RWPE2 (cell line): Measurements from ENCODE around the gene CD40.

Experiments
- ATAC-seq: fragments of 200-7000 bp; cut with Tn5 transposase; 3 replicates; pipeline ENCODE4 v1.9.1; 2021; ENCODE audit warnings: low read depth
- DNase-seq: peaks from one replicate; pipeline ENCODE4 v3.0.0-alpha.2; 2020; ENCODE audit warnings: low spot score
- H3K27ac ChIP-seq: fragments of 450-650 bp; 2 replicates; pipeline ENCODE4 v1.5.1; 2017; ENCODE audit warnings: mild to moderate bottlenecking; ENCODE audit not compliant: poor library complexity, severe bottlenecking
- H3K27me3 ChIP-seq: fragments of 250-450 bp; sonication (Bioruptor Pico); 2 replicates; pipeline ENCODE4 v1.5.1; 2021; ENCODE audit warnings: mild to moderate bottlenecking, moderate library complexity; ENCODE audit not compliant: insufficient read depth, poor library complexity, severe bottlenecking
- H3K36me3 ChIP-seq: fragments of 250-450 bp; sonication (Bioruptor Pico); 2 replicates; pipeline ENCODE4 v1.5.1; 2020; ENCODE audit warnings: low read depth, mild to moderate bottlenecking, moderate library complexity
- H3K4me1 ChIP-seq: fragments of 250-450 bp; sonication (Bioruptor Pico); 2 replicates; pipeline ENCODE4 v1.5.1; 2021; ENCODE audit warnings: mild to moderate bottlenecking, moderate library complexity; ENCODE audit not compliant: insufficient read depth, poor library complexity, severe bottlenecking
- H3K4me3 ChIP-seq: fragments of 250-450 bp; sonication (Bioruptor Pico); 2 replicates; pipeline ENCODE4 v1.5.1; 2021; ENCODE audit warnings: mild to moderate bottlenecking, moderate library complexity; ENCODE audit not compliant: severe bottlenecking
- H3K9me3 ChIP-seq: fragments of 250-450 bp; sonication (Bioruptor Pico); 2 replicates; pipeline ENCODE4 v1.5.1; 2021; ENCODE audit warnings: mild to moderate bottlenecking, moderate library complexity; ENCODE audit not compliant: severe bottlenecking
- CTCF ChIP-seq: fragments of 450-650 bp; IDR thresholded peaks from one replicate; pipeline ENCODE4 v1.5.1; 2017; ENCODE audit warnings: mild to moderate bottlenecking, moderate library complexity; ENCODE audit not compliant: poor library complexity, severe bottlenecking

CD40 gene

DNA sequence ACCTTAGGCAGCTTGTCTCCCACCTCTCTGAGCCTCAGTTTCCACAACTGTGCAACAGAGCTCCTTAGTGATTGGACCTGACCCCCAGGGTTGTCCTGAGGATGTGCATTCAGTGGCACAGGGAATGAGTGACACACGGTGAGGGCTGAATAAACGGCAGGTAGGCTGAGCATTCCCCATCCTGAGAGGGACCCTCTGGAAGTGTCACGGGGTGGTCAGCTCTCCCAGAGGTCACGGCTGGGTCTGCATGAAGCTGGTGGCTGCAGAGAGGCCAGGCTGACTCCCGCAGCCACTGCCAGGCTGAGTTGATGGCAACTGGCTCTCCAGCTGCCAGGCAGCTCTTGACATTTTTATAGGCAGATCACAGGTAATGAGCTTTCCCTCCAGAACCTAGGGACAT lies 42.5 kb downstream of the CD40 start:
- Histone ChIP-seq H3K27ac (no peak overlapping the region), H3K36me3 (no peaks in the 10 kb centered on the region), H3K9me3 (no peaks in the 10 kb centered on the region), H3K4me3 (no peak overlapping the region), H3K4me1 (no peaks in the 10 kb centered on the region), H3K27me3 (peaks cover 15% of the 10 kb centered on the region)
- DNase-seq (no peak), ATAC-seq (no peak)
- no peak for TF ChIP-seq CTCF

DNA sequence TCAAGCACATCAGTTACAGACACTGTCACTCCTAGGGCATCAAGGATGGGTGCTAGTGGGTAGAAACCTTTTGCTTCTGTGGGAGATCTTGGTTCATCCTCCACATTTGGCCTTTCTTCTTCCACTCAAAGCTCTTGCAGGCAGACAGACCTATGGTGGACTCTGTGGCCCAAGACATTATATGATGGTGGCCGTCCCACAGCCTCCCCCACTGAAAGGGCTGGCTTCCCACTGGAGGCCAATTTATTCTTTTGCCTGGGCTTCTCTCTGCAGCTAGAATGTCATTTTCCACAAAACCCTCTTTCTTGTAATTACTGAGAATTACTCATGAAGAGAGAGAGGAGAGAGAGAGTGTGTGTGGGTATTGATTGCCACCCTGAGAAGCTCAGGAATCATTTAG lies 43.8 kb downstream of the CD40 start:
- H3K27ac ChIP-seq: no peak overlapping the region
- no peaks in the 10 kb centered on the region for H3K36me3 ChIP-seq
- no peak overlapping the region for H3K4me3 ChIP-seq
- H3K27me3 ChIP-seq: peaks cover 15% of the 10 kb centered on the region
- H3K9me3 ChIP-seq: no peaks in the 10 kb centered on the region
- DNase-seq (no peak), ATAC-seq (no peak)
- no peak for TF ChIP-seq CTCF
- H3K4me1 ChIP-seq: no peaks in the 10 kb centered on the region

DNA sequence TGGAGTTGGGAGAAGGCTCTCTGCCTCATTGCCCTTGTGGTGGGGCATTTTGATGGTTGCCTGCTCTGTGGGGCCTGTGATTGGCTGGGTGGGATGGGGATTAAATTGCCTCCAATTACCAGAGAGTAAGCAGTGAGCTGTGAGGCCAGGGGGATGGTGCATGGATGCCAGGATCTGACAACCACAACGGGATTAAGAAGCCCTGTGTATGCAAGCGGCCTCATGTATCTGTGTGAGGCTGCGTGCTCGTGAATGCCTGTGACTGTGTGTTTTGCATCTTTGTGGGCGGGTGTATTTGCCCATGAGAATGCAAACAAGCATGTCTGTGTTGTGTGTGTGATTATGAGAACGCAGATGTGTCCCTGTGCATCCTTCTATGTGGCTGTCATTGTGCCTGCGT lies 46.1 kb downstream of the CD40 start:
- Histone ChIP-seq H3K27me3 (peaks cover 10% of the 10 kb centered on the region), H3K27ac (no peak overlapping the region), H3K4me3 (no peak overlapping the region), H3K36me3 (no peaks in the 10 kb centered on the region), H3K4me1 (no peaks in the 10 kb centered on the region), H3K9me3 (no peaks in the 10 kb centered on the region)
- no peak for DNase-seq
- ATAC-seq: no peak
- no peak for TF ChIP-seq CTCF

DNA sequence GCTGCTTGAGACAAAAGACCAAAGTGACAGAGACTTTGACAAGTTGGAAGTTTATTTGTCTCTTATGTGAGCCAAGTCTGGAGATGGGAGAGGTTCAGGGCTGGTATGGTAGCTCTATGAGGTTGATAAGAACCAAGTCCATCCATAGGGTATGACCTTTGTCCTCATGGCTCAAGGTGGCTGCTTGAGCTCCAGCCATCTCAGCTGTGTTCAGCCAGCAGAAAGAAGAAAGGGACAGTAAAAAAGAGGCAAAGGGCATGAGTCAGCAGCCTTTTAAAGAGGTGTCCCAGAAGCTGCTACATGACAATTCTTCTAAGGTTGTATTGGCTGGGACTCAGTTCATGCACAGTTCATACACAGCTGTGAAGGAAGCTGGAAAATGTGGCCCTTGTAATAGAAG lies 49.0 kb downstream of the CD40 start:
- Histone ChIP-seq H3K27ac (no peak overlapping the region), H3K4me1 (no peaks in the 10 kb centered on the region), H3K9me3 (no peaks in the 10 kb centered on the region), H3K36me3 (no peaks in the 10 kb centered on the region), H3K27me3 (peaks cover 12% of the 10 kb centered on the region), H3K4me3 (no peak overlapping the region)
- TF ChIP-seq CTCF: no peak
- ATAC-seq (no peak), DNase-seq (no peak)

- H3K4me3 ChIP-seq: no peak overlapping the region
- no peak for DNase-seq
- no peak for TF ChIP-seq CTCF
- peaks cover 25% of the 10 kb centered on the region for H3K27me3 ChIP-seq
- no peaks in the 10 kb centered on the region for H3K9me3 ChIP-seq
- H3K4me1 ChIP-seq: no peaks in the 10 kb centered on the region
- ATAC-seq: no peak
- no peak overlapping the region for H3K27ac ChIP-seq
- H3K36me3 ChIP-seq: no peaks in the 10 kb centered on the region
Measured at GRCh38 chr20:46168438-46168837, 50.3 kb downstream of the CD40 start.
